Skin epidermis (tissue), 12 donors: ENCODE results near the gene CTNNA3.
"Not testable (repeated sequence)": the region's sequence is repeated elsewhere in the genome, so short reads cannot be mapped to it uniquely, and the experiment has no call there.

Source experiments
- H3K27ac ChIP-seq, 21 experiments: fragments of 200-600 bp; sonication (generic) in 11 of 21; one replicate each; pipeline ENCODE4 v1.5.0; 2020; ENCODE audit warnings: mild to moderate bottlenecking in 3 of 21, inconsistent platforms in 2 of 21, moderate library complexity in 2 of 21
- H3K4me3 ChIP-seq, 7 experiments: fragments of 200-600 bp; sonication (generic) in 2 of 7; one replicate each; pipeline ENCODE4 v1.5.0; 2020; ENCODE audit warnings: inconsistent platforms in 2 of 7, mild to moderate bottlenecking in 2 of 7, moderate library complexity in 1 of 7

Gene CTNNA3

GRCh38 chr10:67402620-67403019, 293.4 kb downstream of the CTNNA3 start:
- Histone ChIP-seq H3K4me3 (no peak overlapping the region), H3K27ac (no peak overlapping the region)

GRCh38 chr10:67401711-67402110, 294.3 kb downstream of the CTNNA3 start:
- Histone ChIP-seq H3K27ac (no peak overlapping the region), H3K4me3 (no peak overlapping the region)

- not testable (repeated sequence) for H3K4me3 ChIP-seq, H3K27ac ChIP-seq
These were observed 309.0 kb downstream of the CTNNA3 start for GRCh38 chr10:67386841-67387533.

GRCh38 chr10:67386260-67386659, 309.7 kb downstream of the CTNNA3 start:
- H3K4me3 ChIP-seq, result no peak overlapping the region
- no peak overlapping the region for H3K27ac ChIP-seq

- Histone ChIP-seq H3K4me3 (no peak overlapping the region), H3K27ac (no peak overlapping the region)
These were observed 310.4 kb downstream of the CTNNA3 start for GRCh38 chr10:67385566-67385965.

- Histone ChIP-seq H3K27ac (no peak overlapping the region), H3K4me3 (no peak overlapping the region)
These were observed 310.9 kb downstream of the CTNNA3 start for GRCh38 chr10:67385089-67385488.

- Histone ChIP-seq H3K27ac (no peak overlapping the region), H3K4me3 (no peak overlapping the region)
These were observed 364.7 kb downstream of the CTNNA3 start for GRCh38 chr10:67331121-67331910.

GRCh38 chr10:67327626-67328535, 368.1 kb downstream of the CTNNA3 start:
- Histone ChIP-seq H3K27ac (no peak overlapping the region), H3K4me3 (no peak overlapping the region)

- Histone ChIP-seq H3K4me3 (no peak overlapping the region), H3K27ac (no peak overlapping the region)
These were observed 376.0 kb downstream of the CTNNA3 start for GRCh38 chr10:67319976-67320375.

GRCh38 chr10:67308912-67309311, 387.1 kb downstream of the CTNNA3 start:
- no peak overlapping the region for H3K27ac ChIP-seq
- H3K4me3 ChIP-seq, result no peak overlapping the region

- no peak overlapping the region for H3K27ac ChIP-seq
- H3K4me3 ChIP-seq, result no peak overlapping the region
These were observed 389.3 kb downstream of the CTNNA3 start for GRCh38 chr10:67306588-67307205.

- Histone ChIP-seq H3K4me3 (no peak overlapping the region), H3K27ac (no peak overlapping the region)
These were observed 393.3 kb downstream of the CTNNA3 start for GRCh38 chr10:67302701-67303100.

GRCh38 chr10:67299761-67300160, 396.2 kb downstream of the CTNNA3 start:
- H3K4me3 ChIP-seq, result no peak overlapping the region
- H3K27ac ChIP-seq, result no peak overlapping the region

GRCh38 chr10:67297637-67298181, 398.3 kb downstream of the CTNNA3 start:
- no peak overlapping the region for H3K4me3 ChIP-seq
- H3K27ac ChIP-seq, result no peak overlapping the region

GRCh38 chr10:67296926-67297325, 399.1 kb downstream of the CTNNA3 start:
- H3K4me3 ChIP-seq, result no peak overlapping the region
- H3K27ac ChIP-seq, result no peak overlapping the region

GRCh38 chr10:67288688-67289410, 407.1 kb downstream of the CTNNA3 start:
- Histone ChIP-seq H3K27ac (no peak overlapping the region), H3K4me3 (no peak overlapping the region)

GRCh38 chr10:67284589-67284988, 411.4 kb downstream of the CTNNA3 start:
- no peak overlapping the region for H3K4me3 ChIP-seq

GRCh38 chr10:67282871-67283270, 413.1 kb downstream of the CTNNA3 start:
- Histone ChIP-seq H3K27ac (no peak overlapping the region), H3K4me3 (no peak overlapping the region)

More at GRCh38 chr10:67284589-67284988, 411.4 kb downstream of the CTNNA3 start:
- no peak overlapping the region for H3K27ac ChIP-seq

- no peak overlapping the region for H3K4me3 ChIP-seq
- H3K27ac ChIP-seq, result no peak overlapping the region
These were observed 415.6 kb downstream of the CTNNA3 start for GRCh38 chr10:67280405-67280804.
